NCI-H2171 (cell line): ENCODE data around the gene SLC5A10.
"Not testable (repeated sequence)": the region's sequence is repeated elsewhere in the genome, so short reads cannot be mapped to it uniquely, and the experiment has no call there.

Source experiments
- DNase-seq: peaks from one replicate; lab custom pipeline; 2025; lab: John Stamatoyannopoulos, UW

The SLC5A10 gene

GRCh38 chr17:19018600-19018950 lies 66.6 kb downstream of the SLC5A10 start:
- no peak for DNase-seq

GRCh38 chr17:19019041-19019941 lies 67.3 kb downstream of the SLC5A10 start:
- DNase-seq = peak; percentile 68

GRCh38 chr17:19020016-19020415 lies 68.1 kb downstream of the SLC5A10 start:
- no peak for DNase-seq

GRCh38 chr17:19021011-19021621 lies 69.2 kb downstream of the SLC5A10 start:
- not testable (repeated sequence) for DNase-seq

- no peak for DNase-seq
These were observed 69.7 kb downstream of the SLC5A10 start for GRCh38 chr17:19021622-19022083.

GRCh38 chr17:19022128-19022527 lies 70.2 kb downstream of the SLC5A10 start:
- DNase-seq = no peak

GRCh38 chr17:19022747-19023146 lies 70.8 kb downstream of the SLC5A10 start:
- no peak for DNase-seq

- no peak for DNase-seq
These were observed 71.4 kb downstream of the SLC5A10 start for GRCh38 chr17:19023209-19023999.

- no peak for DNase-seq
These were observed 72.4 kb downstream of the SLC5A10 start for GRCh38 chr17:19024101-19025078.

- DNase-seq = not testable (repeated sequence)
These were observed 76.7 kb downstream of the SLC5A10 start for GRCh38 chr17:19028671-19029070.

GRCh38 chr17:19029740-19030139 lies 77.8 kb downstream of the SLC5A10 start:
- DNase-seq = not testable (repeated sequence)

- DNase-seq = not testable (repeated sequence)
These were observed 78.9 kb downstream of the SLC5A10 start for GRCh38 chr17:19030771-19031449.

GRCh38 chr17:19031729-19032128 lies 79.8 kb downstream of the SLC5A10 start:
- not testable (repeated sequence) for DNase-seq

- DNase-seq = not testable (repeated sequence)
These were observed 80.5 kb downstream of the SLC5A10 start for GRCh38 chr17:19032377-19032988.

GRCh38 chr17:19036186-19036585 lies 84.2 kb downstream of the SLC5A10 start:
- not testable (repeated sequence) for DNase-seq

GRCh38 chr17:19037547-19037946 lies 85.6 kb downstream of the SLC5A10 start:
- DNase-seq = not testable (repeated sequence)

GRCh38 chr17:19038007-19038406 lies 86.0 kb downstream of the SLC5A10 start:
- DNase-seq = not testable (repeated sequence)

GRCh38 chr17:19038730-19039129 lies 86.8 kb downstream of the SLC5A10 start:
- DNase-seq = not testable (repeated sequence)

- not testable (repeated sequence) for DNase-seq
These were observed 88.4 kb downstream of the SLC5A10 start for GRCh38 chr17:19040350-19040749.

GRCh38 chr17:19041871-19042270 lies 89.9 kb downstream of the SLC5A10 start:
- not testable (repeated sequence) for DNase-seq
